HepG2 (cell line): ENCODE measurements around the gene FBXO7. TPM values are rescaled to one million over a fixed set of nuclear protein-coding genes. Genes with fewer than 3 reads are reported as not detected.

Experiments used
- CENPT ChIP-seq: sonication (generic); formaldehyde crosslinking; IDR thresholded peaks from 2 replicates; pipeline ENCODE4 v1.8.0; 2022; ENCODE audit warnings: low read depth, mild to moderate bottlenecking, moderate library complexity, missing genetic modification reagents
- DMAP1 ChIP-seq: IDR thresholded peaks from 2 replicates; pipeline ENCODE4 v1.6.1; 2016
- NFIC ChIP-seq: IDR thresholded peaks from 2 replicates; pipeline ENCODE4 v1.6.1; 2012; ENCODE audit warnings: mild to moderate bottlenecking, low read length, inconsistent platforms
- TCF7L2 ChIP-seq: IDR thresholded peaks from 2 replicates; pipeline ENCODE4 v1.6.1; 2011; ENCODE audit warnings: mild to moderate bottlenecking, low read depth, low read length, moderate library complexity
- ZBTB21 ChIP-seq: sonication (generic); formaldehyde crosslinking; IDR thresholded peaks from 2 replicates; pipeline ENCODE4 v1.4.0; 2020; ENCODE audit warnings: missing genetic modification reagents
- ZBTB7B ChIP-seq: sonication (generic); formaldehyde crosslinking; IDR thresholded peaks from 2 replicates; pipeline ENCODE4 v1.4.0; 2020; ENCODE audit warnings: missing genetic modification reagents
- ZKSCAN8 ChIP-seq: IDR thresholded peaks from 2 replicates; pipeline ENCODE4 v1.6.1; 2016; ENCODE audit warnings: borderline replicate concordance, missing genetic modification reagents, missing compliant biosample characterization
- ZNF143 ChIP-seq: sonication (generic); formaldehyde crosslinking; IDR thresholded peaks from 2 replicates; pipeline ENCODE4 v1.4.0; 2020; ENCODE audit warnings: missing genetic modification reagents
- ZNF274 ChIP-seq: sonication (generic); formaldehyde crosslinking; IDR thresholded peaks from 2 replicates; pipeline ENCODE4 v1.5.1; 2020; ENCODE audit warnings: mild to moderate bottlenecking, missing genetic modification reagents
- ZNF30 ChIP-seq: sonication (generic); formaldehyde crosslinking; IDR thresholded peaks from 2 replicates; pipeline ENCODE4 v1.5.0; 2020; ENCODE audit warnings: mild to moderate bottlenecking, missing genetic modification reagents
- ZNF616 ChIP-seq: sonication (generic); formaldehyde crosslinking; IDR thresholded peaks from 2 replicates; pipeline ENCODE4 v1.5.0; 2020; ENCODE audit warnings: low read depth, mild to moderate bottlenecking, missing genetic modification reagents
- ZNF629 ChIP-seq: sonication (generic); formaldehyde crosslinking; conservative IDR thresholded peaks from 2 replicates; pipeline ENCODE4 v1.5.0; 2020; ENCODE audit warnings: missing genetic modification reagents
- ZNF644 ChIP-seq: IDR thresholded peaks from 2 replicates; pipeline ENCODE4 v1.6.1; 2016; ENCODE audit warnings: low read depth
- ZNF713 ChIP-seq: sonication (generic); formaldehyde crosslinking; IDR thresholded peaks from 2 replicates; pipeline ENCODE4 v1.4.0; 2020; ENCODE audit warnings: mild to moderate bottlenecking, missing genetic modification reagents
- ZNF746 ChIP-seq: sonication (generic); formaldehyde crosslinking; IDR thresholded peaks from 2 replicates; pipeline ENCODE4 v1.8.0; 2022; ENCODE audit warnings: mild to moderate bottlenecking, missing genetic modification reagents
- polyA plus RNA-seq, 8 experiments: library from polyadenylated mRNA; depleted of rRNA in 3 of 8; stranded (reverse) in 7 of 8; unstranded in 1 of 8; fragments of >200 nt; fragmentation: Illumina TruSeq in 4 of 8; extraction: Trizol in 4 of 8; gene quantifications; 2 replicates each; pipeline versions ENCODE4 v1.2.1 to v1.2.3, GENCODE V29; 2011 to 2016; ENCODE audit warnings: low read depth in 4 of 8, missing spikeins in 1 of 8, mixed read lengths in 1 of 8; ENCODE audit not compliant: insufficient read depth in 1 of 8
- total RNA-seq, 5 experiments: library from RNA; depleted of rRNA; stranded (reverse); fragments of >200 nt; fragmentation: Illumina TruSeq; extraction: Trizol; gene quantifications; 2 replicates each; pipeline ENCODE4 v1.2.3, GENCODE V29; 2016; ENCODE audit warnings: low read depth in 1 of 5
- TF ChIP-seq, protein P1 (sequence below): sonication (generic); formaldehyde crosslinking; IDR thresholded peaks from 2 replicates; pipeline ENCODE4 v1.5.0; 2020; ENCODE audit warnings: missing genetic modification reagents
- TF ChIP-seq, protein P2 (sequence below): sonication (generic); formaldehyde crosslinking; IDR thresholded peaks from 2 replicates; pipeline ENCODE4 v1.4.0; 2020; ENCODE audit warnings: missing genetic modification reagents
- TF ChIP-seq, protein P3 (sequence below): sonication (generic); formaldehyde crosslinking; IDR thresholded peaks from 2 replicates; pipeline ENCODE4 v1.8.0; 2022; ENCODE audit warnings: mild to moderate bottlenecking, missing genetic modification reagents, moderate library complexity
- TF ChIP-seq, protein P4 (sequence below): sonication (generic); formaldehyde crosslinking; IDR thresholded peaks from 2 replicates; pipeline ENCODE4 v1.8.1; 2023; ENCODE audit warnings: mild to moderate bottlenecking, moderate library complexity, missing genetic modification reagents
- TF ChIP-seq, protein P5 (sequence below): sonication (generic); formaldehyde crosslinking; IDR thresholded peaks from 2 replicates; pipeline ENCODE4 v1.9.0; 2021; ENCODE audit warnings: missing genetic modification reagents, mild to moderate bottlenecking, borderline replicate concordance

Gene FBXO7
- total and polyA plus RNA-seq, 2 of the 13 experiments (the other 11 are each of a cell fraction or from before 2014, with no cell fraction given), result 105 to 172 TPM

DNA sequence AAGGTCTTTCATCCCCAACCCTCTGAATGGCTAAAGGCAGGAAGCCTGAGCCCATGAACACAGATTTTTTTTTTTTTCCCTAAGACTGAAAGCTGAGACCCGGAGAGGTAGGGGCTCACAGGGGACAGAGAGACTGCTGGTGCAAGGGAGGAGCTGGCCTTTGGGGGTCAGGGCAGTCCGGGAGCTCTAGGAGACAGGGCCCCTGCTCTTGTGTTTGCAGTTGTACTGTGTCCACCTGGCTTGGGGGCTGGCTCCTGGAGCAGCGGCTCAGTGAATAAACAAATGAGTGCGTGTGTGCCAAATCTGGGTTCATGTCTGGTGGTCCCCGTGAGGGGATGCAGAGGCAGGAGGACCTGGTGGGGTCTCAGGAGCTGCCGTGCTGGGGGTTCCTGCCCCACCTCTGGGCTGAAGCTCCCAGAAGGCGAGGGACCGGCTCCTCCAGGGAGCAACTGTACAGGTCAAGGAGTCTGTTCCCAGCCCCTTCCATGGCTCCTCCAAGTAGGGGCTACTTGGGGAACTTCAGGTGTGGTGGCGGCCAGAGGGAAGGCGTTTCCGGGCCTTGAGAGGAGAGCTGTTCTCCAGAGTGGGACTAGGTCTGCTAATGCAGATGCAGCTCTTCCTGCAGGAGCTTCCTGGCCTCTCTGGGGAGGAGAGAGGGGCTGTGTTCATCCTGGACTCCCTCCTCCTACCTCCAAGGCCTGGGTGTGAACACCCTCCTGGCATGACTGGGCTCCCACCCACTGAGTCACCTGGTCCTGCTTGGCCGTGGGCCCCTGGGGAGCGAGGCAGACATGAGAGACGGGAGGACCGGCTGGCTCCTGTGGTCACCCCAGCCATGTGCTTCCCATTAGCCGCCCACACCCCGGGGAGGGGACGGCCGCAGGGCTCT, 57.6 kb downstream of the FBXO7 start (continued):
- TF ChIP-seq, protein P1, sequence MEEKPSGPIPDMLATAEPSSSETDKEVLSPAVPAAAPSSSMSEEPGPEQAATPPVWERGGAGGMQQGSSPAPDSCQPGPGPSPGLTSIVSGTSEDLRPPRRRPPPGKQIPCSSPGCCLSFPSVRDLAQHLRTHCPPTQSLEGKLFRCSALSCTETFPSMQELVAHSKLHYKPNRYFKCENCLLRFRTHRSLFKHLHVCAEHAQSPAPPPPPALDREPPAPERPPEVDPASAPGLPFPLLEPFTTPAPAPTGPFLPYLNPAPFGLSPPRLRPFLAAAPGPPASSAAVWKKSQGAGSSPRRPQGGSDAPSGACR (CRISPR knock-in tag), result peak; percentile 95
- no peak for TF ChIP-seq TCF7L2
- TF ChIP-seq, protein P2, sequence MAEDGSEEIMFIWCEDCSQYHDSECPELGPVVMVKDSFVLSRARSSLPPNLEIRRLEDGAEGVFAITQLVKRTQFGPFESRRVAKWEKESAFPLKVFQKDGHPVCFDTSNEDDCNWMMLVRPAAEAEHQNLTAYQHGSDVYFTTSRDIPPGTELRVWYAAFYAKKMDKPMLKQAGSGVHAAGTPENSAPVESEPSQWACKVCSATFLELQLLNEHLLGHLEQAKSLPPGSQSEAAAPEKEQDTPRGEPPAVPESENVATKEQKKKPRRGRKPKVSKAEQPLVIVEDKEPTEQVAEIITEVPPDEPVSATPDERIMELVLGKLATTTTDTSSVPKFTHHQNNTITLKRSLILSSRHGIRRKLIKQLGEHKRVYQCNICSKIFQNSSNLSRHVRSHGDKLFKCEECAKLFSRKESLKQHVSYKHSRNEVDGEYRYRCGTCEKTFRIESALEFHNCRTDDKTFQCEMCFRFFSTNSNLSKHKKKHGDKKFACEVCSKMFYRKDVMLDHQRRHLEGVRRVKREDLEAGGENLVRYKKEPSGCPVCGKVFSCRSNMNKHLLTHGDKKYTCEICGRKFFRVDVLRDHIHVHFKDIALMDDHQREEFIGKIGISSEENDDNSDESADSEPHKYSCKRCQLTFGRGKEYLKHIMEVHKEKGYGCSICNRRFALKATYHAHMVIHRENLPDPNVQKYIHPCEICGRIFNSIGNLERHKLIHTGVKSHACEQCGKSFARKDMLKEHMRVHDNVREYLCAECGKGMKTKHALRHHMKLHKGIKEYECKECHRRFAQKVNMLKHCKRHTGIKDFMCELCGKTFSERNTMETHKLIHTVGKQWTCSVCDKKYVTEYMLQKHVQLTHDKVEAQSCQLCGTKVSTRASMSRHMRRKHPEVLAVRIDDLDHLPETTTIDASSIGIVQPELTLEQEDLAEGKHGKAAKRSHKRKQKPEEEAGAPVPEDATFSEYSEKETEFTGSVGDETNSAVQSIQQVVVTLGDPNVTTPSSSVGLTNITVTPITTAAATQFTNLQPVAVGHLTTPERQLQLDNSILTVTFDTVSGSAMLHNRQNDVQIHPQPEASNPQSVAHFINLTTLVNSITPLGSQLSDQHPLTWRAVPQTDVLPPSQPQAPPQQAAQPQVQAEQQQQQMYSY, result 0 out of 2 replicates have a peak, but pooled peaks have one; percentile 19
- TF ChIP-seq ZNF644 (CRISPR knock-in tag), result 0 out of 2 replicates have a peak, but pooled peaks have one; percentile 11
- TF ChIP-seq ZNF274 (CRISPR knock-in tag), result no peak
- TF ChIP-seq, protein P3, sequence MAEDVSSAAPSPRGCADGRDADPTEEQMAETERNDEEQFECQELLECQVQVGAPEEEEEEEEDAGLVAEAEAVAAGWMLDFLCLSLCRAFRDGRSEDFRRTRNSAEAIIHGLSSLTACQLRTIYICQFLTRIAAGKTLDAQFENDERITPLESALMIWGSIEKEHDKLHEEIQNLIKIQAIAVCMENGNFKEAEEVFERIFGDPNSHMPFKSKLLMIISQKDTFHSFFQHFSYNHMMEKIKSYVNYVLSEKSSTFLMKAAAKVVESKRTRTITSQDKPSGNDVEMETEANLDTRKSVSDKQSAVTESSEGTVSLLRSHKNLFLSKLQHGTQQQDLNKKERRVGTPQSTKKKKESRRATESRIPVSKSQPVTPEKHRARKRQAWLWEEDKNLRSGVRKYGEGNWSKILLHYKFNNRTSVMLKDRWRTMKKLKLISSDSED, result no peak
- TF ChIP-seq, protein P4, sequence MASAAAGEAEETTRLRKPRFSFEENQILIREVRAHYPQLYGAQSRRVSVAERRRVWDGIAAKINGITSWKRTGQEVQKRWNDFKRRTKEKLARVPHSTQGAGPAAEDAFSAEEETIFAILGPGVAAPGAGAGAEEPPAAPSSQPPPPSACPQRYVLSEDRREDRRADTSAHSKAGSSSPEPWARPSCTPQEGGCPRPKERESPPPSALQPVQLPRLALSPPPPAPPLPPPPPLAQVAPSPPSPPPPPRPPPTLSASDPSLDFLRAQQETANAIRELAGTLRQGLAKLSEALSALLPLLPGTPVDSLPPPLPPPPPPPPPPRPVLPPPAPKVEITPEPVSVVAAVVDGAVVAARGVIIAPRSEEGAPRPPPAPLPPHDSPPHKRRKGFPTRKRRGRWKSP (CRISPR knock-in tag), result peak; percentile 67
- TF ChIP-seq CENPT, result no peak
- no peak for TF ChIP-seq NFIC
- peak; percentile 83; the same call in 1 of the 2 replicates for TF ChIP-seq ZNF616
- peak; percentile 90 for TF ChIP-seq DMAP1 (CRISPR knock-in tag)
- TF ChIP-seq ZBTB21, result no peak
- TF ChIP-seq ZNF143, result 0 out of 2 replicates have a peak, but pooled peaks have one; percentile 9
- peak; percentile 66; the same call in 1 of the 2 replicates for TF ChIP-seq ZKSCAN8 (CRISPR knock-in tag)
- TF ChIP-seq, protein P5, sequence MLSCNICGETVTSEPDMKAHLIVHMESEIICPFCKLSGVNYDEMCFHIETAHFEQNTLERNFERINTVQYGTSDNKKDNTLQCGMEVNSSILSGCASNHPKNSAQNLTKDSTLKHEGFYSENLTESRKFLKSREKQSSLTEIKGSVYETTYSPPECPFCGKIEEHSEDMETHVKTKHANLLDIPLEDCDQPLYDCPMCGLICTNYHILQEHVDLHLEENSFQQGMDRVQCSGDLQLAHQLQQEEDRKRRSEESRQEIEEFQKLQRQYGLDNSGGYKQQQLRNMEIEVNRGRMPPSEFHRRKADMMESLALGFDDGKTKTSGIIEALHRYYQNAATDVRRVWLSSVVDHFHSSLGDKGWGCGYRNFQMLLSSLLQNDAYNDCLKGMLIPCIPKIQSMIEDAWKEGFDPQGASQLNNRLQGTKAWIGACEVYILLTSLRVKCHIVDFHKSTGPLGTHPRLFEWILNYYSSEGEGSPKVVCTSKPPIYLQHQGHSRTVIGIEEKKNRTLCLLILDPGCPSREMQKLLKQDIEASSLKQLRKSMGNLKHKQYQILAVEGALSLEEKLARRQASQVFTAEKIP (CRISPR knock-in tag), result no peak
- TF ChIP-seq ZBTB7B (CRISPR knock-in tag), result peak; percentile 99
- peak; percentile 30; the same call in 1 of the 2 replicates for TF ChIP-seq ZNF629
- peak; percentile 52; the same call in 1 of the 2 replicates for TF ChIP-seq ZNF30 (CRISPR knock-in tag)
- TF ChIP-seq ZNF746, result 0 out of 2 replicates have a peak, but pooled peaks have one; percentile 63
- TF ChIP-seq ZNF713 (CRISPR knock-in tag), result no peak
